Osteoblast (primary cell): ENCODE data around the gene BTG3. TPM values are rescaled to one million over a fixed set of nuclear protein-coding genes. Genes with fewer than 3 reads are reported as not detected.

Source experiments
- DNase-seq: peaks from one replicate; pipeline ENCODE4 v3.0.0; 2011; ENCODE audit warnings: low spot score, mixed read lengths; ENCODE audit not compliant: insufficient read length; ENCODE audit errors: missing footprints
- H2AFZ ChIP-seq: 2 replicates; pipeline ENCODE4 v1.6.0; 2011; ENCODE audit warnings: mild to moderate bottlenecking, low read length
- H3K27ac ChIP-seq: 2 replicates; pipeline ENCODE4 v1.5.1; 2011; ENCODE audit warnings: mild to moderate bottlenecking, low read depth, low read length, moderate library complexity
- H3K27me3 ChIP-seq: 2 replicates; pipeline ENCODE4 v1.6.0; 2012; ENCODE audit warnings: mild to moderate bottlenecking, control low read depth, inconsistent platforms, low read length, moderate library complexity; ENCODE audit not compliant: insufficient read depth
- H3K36me3 ChIP-seq: 2 replicates; pipeline ENCODE4 v1.5.1; 2011; ENCODE audit warnings: mild to moderate bottlenecking, low read length, control low read depth, moderate library complexity; ENCODE audit not compliant: insufficient read depth
- H3K4me1 ChIP-seq: 2 replicates; pipeline ENCODE4 v1.5.1; 2011; ENCODE audit warnings: mild to moderate bottlenecking, low read length, control low read depth, moderate library complexity; ENCODE audit not compliant: insufficient read depth
- H3K4me2 ChIP-seq: 2 replicates; pipeline ENCODE4 v1.6.0; 2011; ENCODE audit warnings: mild to moderate bottlenecking, low read length; ENCODE audit not compliant: insufficient read depth
- H3K4me3 ChIP-seq: fragments of 200-600 bp; sonication (generic); 3 replicates; pipeline ENCODE4 v1.5.1; 2012; ENCODE audit warnings: mild to moderate bottlenecking, low read length, inconsistent platforms; ENCODE audit not compliant: insufficient read depth
- H3K79me2 ChIP-seq: 2 replicates; pipeline ENCODE4 v1.6.0; 2012; ENCODE audit warnings: mild to moderate bottlenecking, low read length, control low read depth, inconsistent platforms; ENCODE audit not compliant: insufficient read depth
- H3K9me3 ChIP-seq: 2 replicates; pipeline ENCODE4 v1.5.1; 2011; ENCODE audit warnings: low read depth, low read length, control low read depth
- H4K20me1 ChIP-seq: 2 replicates; pipeline ENCODE4 v1.6.0; 2012; ENCODE audit warnings: mild to moderate bottlenecking, low read length, control low read depth; ENCODE audit not compliant: insufficient read depth
- total RNA-seq: library from RNA; depleted of rRNA; stranded (reverse); fragments of >200 nt; gene quantifications from 2 replicates; pipeline ENCODE4 v1.2.3, GENCODE V29; 2012
- TF ChIP-seq, protein P1 (sequence below): IDR thresholded peaks from 2 replicates; pipeline ENCODE4 v1.5.1; 2011; ENCODE audit warnings: mild to moderate bottlenecking, low read depth, low read length, moderate library complexity; ENCODE audit errors: extremely low read depth

BTG3 gene
- total RNA-seq, 1 donor: 22.4 TPM

DNA sequence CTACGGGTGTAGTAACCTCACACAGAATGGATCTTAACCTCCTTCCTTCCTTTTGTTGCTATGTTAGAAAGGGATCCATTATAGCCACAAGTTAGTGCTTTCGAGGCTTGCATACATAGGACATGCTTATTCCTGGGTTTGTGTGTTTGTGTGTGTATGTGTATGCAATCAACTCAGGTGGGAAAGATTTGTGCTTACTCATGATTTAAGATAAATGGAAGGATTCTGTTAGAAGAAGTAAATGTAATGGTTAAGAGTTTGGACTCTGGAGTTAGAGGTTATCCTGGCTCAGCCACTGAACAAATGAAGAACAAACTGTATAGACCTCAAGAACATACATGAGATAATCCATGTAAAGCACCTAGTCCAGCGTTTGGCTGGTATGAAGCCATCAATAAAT, 28.8 kb downstream of the BTG3 start:
- Histone ChIP-seq H2AFZ (no peak overlapping the region), H3K4me1 (no peaks in the 10 kb centered on the region), H3K79me2 (no peaks in the 10 kb centered on the region), H3K36me3 (no peaks in the 10 kb centered on the region), H4K20me1 (no peaks in the 10 kb centered on the region), H3K27me3 (no peaks in the 10 kb centered on the region), H3K27ac (no peak overlapping the region), H3K4me3 (no peak overlapping the region), H3K4me2 (no peak overlapping the region), H3K9me3 (no peaks in the 10 kb centered on the region)
- DNase-seq: no peak
- TF ChIP-seq, protein P1, sequence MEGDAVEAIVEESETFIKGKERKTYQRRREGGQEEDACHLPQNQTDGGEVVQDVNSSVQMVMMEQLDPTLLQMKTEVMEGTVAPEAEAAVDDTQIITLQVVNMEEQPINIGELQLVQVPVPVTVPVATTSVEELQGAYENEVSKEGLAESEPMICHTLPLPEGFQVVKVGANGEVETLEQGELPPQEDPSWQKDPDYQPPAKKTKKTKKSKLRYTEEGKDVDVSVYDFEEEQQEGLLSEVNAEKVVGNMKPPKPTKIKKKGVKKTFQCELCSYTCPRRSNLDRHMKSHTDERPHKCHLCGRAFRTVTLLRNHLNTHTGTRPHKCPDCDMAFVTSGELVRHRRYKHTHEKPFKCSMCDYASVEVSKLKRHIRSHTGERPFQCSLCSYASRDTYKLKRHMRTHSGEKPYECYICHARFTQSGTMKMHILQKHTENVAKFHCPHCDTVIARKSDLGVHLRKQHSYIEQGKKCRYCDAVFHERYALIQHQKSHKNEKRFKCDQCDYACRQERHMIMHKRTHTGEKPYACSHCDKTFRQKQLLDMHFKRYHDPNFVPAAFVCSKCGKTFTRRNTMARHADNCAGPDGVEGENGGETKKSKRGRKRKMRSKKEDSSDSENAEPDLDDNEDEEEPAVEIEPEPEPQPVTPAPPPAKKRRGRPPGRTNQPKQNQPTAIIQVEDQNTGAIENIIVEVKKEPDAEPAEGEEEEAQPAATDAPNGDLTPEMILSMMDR: no peak

DNA sequence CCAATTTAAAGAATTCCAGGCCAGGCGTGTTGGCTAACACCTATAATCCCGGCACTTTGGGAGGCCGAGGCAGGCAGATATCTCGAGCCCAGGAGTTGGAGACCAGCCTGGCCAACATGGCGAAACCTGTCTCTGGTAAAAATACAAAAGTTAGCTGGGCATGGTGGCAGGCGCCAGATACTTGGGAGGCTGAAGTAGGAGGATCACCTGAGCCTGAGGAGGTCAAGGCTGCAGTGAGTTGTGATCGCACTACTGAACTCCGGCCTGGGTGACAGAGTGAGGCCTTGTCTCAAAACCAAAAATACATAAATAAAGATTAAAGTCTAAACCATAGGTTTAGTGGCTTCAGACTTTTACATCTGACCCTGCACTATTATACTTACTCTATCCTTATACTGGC, 32.4 kb downstream of the BTG3 start:
- Histone ChIP-seq H3K4me3 (no peak overlapping the region), H4K20me1 (no peaks in the 10 kb centered on the region), H3K9me3 (no peaks in the 10 kb centered on the region), H3K36me3 (no peaks in the 10 kb centered on the region), H3K4me1 (no peaks in the 10 kb centered on the region), H3K79me2 (no peaks in the 10 kb centered on the region), H2AFZ (no peak overlapping the region), H3K27me3 (no peaks in the 10 kb centered on the region), H3K4me2 (no peak overlapping the region), H3K27ac (no peak overlapping the region)
- TF ChIP-seq, protein P1: no peak
- no peak for DNase-seq

DNA sequence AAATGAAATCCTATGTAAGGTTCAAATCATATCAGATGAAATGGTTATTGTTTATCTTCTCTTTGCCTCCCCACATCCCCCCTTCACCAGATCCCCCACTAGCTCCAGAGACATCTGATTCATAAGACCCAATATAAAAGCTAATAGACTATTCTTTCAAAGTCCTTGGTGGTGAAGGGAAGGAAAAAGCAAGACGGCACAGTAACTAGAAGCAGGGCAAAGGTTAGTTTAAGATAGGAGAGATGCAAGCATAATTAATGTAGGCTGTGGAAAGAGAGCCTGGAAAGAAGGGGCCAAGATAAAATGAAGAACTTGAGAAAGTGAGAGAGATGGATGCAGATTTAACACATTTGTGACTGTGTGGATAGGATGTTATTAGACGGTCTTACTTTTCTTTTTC, 33.8 kb downstream of the BTG3 start:
- Histone ChIP-seq H3K79me2 (no peaks in the 10 kb centered on the region), H3K9me3 (no peaks in the 10 kb centered on the region), H3K4me2 (no peak overlapping the region), H3K36me3 (no peaks in the 10 kb centered on the region), H3K4me1 (no peaks in the 10 kb centered on the region), H4K20me1 (no peaks in the 10 kb centered on the region), H3K4me3 (no peak overlapping the region), H3K27me3 (peaks cover 2% of the 10 kb centered on the region), H2AFZ (no peak overlapping the region), H3K27ac (no peak overlapping the region)
- peak; percentile 35 for DNase-seq
- TF ChIP-seq, protein P1: no peak

DNA sequence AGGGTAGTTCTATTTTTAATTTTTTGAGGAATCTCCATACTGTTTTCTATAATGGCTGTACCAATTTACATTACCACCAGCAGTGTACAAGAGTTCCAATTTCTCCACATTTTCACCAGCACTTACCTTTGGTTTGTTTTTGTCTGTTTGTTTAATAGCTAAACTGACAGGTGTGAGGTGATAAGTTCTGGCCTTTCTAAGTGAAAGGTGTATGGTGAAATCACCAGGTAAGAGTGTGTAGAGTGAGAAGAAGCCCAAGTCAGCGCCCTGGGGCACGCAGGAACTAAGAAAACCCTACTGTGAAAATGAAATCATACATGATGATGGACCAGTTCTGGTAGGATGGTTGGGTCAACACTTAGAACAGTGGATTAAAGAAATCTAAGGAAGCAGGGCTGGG, 34.5 kb downstream of the BTG3 start:
- TF ChIP-seq, protein P1: no peak
- no peaks in the 10 kb centered on the region for H3K36me3 ChIP-seq
- no peak for DNase-seq

More for the DNA sequence above, 34.5 kb downstream of the BTG3 start:
- H3K4me3 ChIP-seq: no peak overlapping the region
- no peak overlapping the region for H2AFZ ChIP-seq
- no peak overlapping the region for H3K27ac ChIP-seq
- no peaks in the 10 kb centered on the region for H4K20me1 ChIP-seq
- peaks cover 4% of the 10 kb centered on the region for H3K27me3 ChIP-seq
- no peaks in the 10 kb centered on the region for H3K9me3 ChIP-seq
- H3K79me2 ChIP-seq: no peaks in the 10 kb centered on the region
- no peak overlapping the region for H3K4me2 ChIP-seq
- no peaks in the 10 kb centered on the region for H3K4me1 ChIP-seq
